Panc1 (cell line): ENCODE results near the gene GRM4. TPM values are rescaled to one million over a fixed set of nuclear protein-coding genes. Genes with fewer than 3 reads are reported as not detected.

Experiments
- ATAC-seq: fragments of 200-7000 bp; cut with Tn5 transposase; 2 replicates; pipeline ENCODE4 v1.9.1; 2020; ENCODE audit warnings: mild to moderate bottlenecking, moderate library complexity
- BruUV-seq: library from RNA; stranded (reverse); fragments of 400-500 nt; replicated peaks from 2 replicates; lab custom pipeline; 2021; lab: Mats Ljungman, UMichigan
- CTCF ChIA-PET: fragments of 300-600 bp; sonication (Branson Sonifier 250); formaldehyde crosslinking; loops from one replicate; lab custom pipeline; 2022; ENCODE audit warnings: antibody characterized with exemption; lab: Charles Lee
- POLR2A ChIA-PET: fragments of 300-600 bp; sonication (Branson Sonifier 250); formaldehyde crosslinking; loops from one replicate; lab custom pipeline; 2022; ENCODE audit warnings: antibody characterized with exemption; lab: Charles Lee
- DNase-seq: peaks from one replicate; pipeline ENCODE4 v3.0.0-alpha.2; 2010; ENCODE audit warnings: low read depth, low spot score
- H3K27ac ChIP-seq: 2 replicates; pipeline ENCODE4 v1.5.1; 2011; ENCODE audit warnings: mild to moderate bottlenecking, low read length, inconsistent platforms
- H3K27me3 ChIP-seq: fragments of 200-500 bp; sonication (Bioruptor generic); 2 replicates; pipeline ENCODE4 v1.6.0; 2014; ENCODE audit warnings: low read length, inconsistent platforms; ENCODE audit not compliant: control insufficient read depth, insufficient read depth
- H3K36me3 ChIP-seq: fragments of 200-500 bp; sonication (Bioruptor generic); 2 replicates; pipeline ENCODE4 v1.5.1; 2014; ENCODE audit warnings: inconsistent platforms, mild to moderate bottlenecking, low read length, moderate library complexity; ENCODE audit not compliant: control insufficient read depth, insufficient read depth
- H3K4me1 ChIP-seq: 2 replicates; pipeline ENCODE4 v1.5.1; 2011; ENCODE audit warnings: inconsistent platforms, mild to moderate bottlenecking, low read length, moderate library complexity; ENCODE audit not compliant: control insufficient read depth, insufficient read depth
- H3K4me3 ChIP-seq, 2 experiments: 2 replicates each; pipeline ENCODE4 v1.5.1; 2011 to 2012; ENCODE audit warnings: low read depth in 2 of 2, low read length in 2 of 2, mild to moderate bottlenecking in 2 of 2, inconsistent platforms in 1 of 2, moderate library complexity in 1 of 2
- H3K9me3 ChIP-seq: fragments of 200-500 bp; sonication (Bioruptor generic); 2 replicates; pipeline ENCODE4 v1.5.1; 2014; ENCODE audit warnings: low read depth, mild to moderate bottlenecking, inconsistent platforms, low read length, moderate library complexity; ENCODE audit not compliant: control insufficient read depth, insufficient read depth
- POLR2AphosphoS5 ChIP-seq: IDR thresholded peaks from 2 replicates; pipeline ENCODE4 v1.6.1; 2012; ENCODE audit warnings: mild to moderate bottlenecking, low read depth, low read length, moderate library complexity
- SIN3A ChIP-seq: IDR thresholded peaks from 2 replicates; pipeline ENCODE4 v1.6.1; 2012; ENCODE audit warnings: low read depth, mild to moderate bottlenecking, low read length, moderate library complexity, borderline replicate concordance; ENCODE audit not compliant: insufficient read depth
- TCF7L2 ChIP-seq: IDR thresholded peaks from 2 replicates; pipeline ENCODE4 v1.6.1; 2011; ENCODE audit warnings: mild to moderate bottlenecking, low read depth, low read length, inconsistent platforms
- in situ Hi-C: cut with HindIII; loops from 2 replicates; pipeline ENCODE4 v1.10.0; 2016; ENCODE audit warnings: low sequenced_read_pairs, low pct_unique_long_range_greater_than_20kb
- intact Hi-C: fragments of 100-400 bp; cut with micrococcal nuclease; formaldehyde crosslinking; loops from one replicate; pipeline ENCODE4 v1.10.0; 2022; ENCODE audit not compliant: unreplicated experiment
- total RNA-seq: library from RNA; stranded (reverse); gene quantifications from one replicate; pipeline ENCODE4 v1.2.1, GENCODE V29; 2021; ENCODE audit not compliant: unreplicated experiment
- TF ChIP-seq, protein P1 (sequence below): fragments of 450-650 bp; IDR thresholded peaks from 2 replicates; pipeline ENCODE4 v1.5.1; 2017; ENCODE audit warnings: mild to moderate bottlenecking
- TF ChIP-seq, protein P2 (sequence below), 2 experiments: IDR thresholded peaks; 2 replicates each; pipeline ENCODE4 v1.6.1; 2011 to 2012; ENCODE audit warnings: low read depth in 2 of 2, control low read depth in 1 of 2, low read length in 1 of 2, mild to moderate bottlenecking in 1 of 2, moderate library complexity in 1 of 2; ENCODE audit not compliant: insufficient read depth in 1 of 2

Gene GRM4
- total RNA-seq, 1 experiment from 2014 or later, result 1.3 TPM

DNA sequence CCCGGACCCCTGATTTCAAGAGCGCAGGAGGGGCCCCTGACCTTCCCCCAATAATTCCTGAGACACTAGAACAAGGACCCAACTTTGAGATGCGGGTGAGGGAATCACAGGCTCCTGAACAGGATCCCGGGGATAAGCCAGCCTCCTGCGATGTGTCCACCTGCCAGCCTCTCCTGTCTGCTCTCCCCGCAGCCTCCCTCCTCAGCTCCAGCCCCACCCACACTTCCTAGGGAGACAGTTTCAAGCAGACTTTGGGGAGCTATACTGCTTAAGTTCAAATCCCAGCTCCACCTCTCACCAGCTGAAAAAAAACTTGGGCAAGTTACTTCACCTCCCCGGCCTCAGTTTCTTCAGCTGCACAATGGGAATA lies 50.8 kb downstream of the GRM4 start:
- Histone ChIP-seq H3K27me3 (no peaks in the 10 kb centered on the region), H3K9me3 (no peaks in the 10 kb centered on the region), H3K36me3 (no peaks in the 10 kb centered on the region), H3K4me1 (no peaks in the 10 kb centered on the region), H3K27ac (no peak overlapping the region), H3K4me3 (no peak overlapping the region)
- POLR2A ChIA-PET, result no interaction called here
- in situ Hi-C loops (no loop called here), intact Hi-C loops (no loop called here)
- DNase-seq, result no peak
- ATAC-seq, result no peak
- BruUV-seq, result no TSS peak
- CTCF ChIA-PET, result no interaction called here
- TF ChIP-seq POLR2AphosphoS5 (no peak), TCF7L2 (no peak)
- TF ChIP-seq, protein P1, sequence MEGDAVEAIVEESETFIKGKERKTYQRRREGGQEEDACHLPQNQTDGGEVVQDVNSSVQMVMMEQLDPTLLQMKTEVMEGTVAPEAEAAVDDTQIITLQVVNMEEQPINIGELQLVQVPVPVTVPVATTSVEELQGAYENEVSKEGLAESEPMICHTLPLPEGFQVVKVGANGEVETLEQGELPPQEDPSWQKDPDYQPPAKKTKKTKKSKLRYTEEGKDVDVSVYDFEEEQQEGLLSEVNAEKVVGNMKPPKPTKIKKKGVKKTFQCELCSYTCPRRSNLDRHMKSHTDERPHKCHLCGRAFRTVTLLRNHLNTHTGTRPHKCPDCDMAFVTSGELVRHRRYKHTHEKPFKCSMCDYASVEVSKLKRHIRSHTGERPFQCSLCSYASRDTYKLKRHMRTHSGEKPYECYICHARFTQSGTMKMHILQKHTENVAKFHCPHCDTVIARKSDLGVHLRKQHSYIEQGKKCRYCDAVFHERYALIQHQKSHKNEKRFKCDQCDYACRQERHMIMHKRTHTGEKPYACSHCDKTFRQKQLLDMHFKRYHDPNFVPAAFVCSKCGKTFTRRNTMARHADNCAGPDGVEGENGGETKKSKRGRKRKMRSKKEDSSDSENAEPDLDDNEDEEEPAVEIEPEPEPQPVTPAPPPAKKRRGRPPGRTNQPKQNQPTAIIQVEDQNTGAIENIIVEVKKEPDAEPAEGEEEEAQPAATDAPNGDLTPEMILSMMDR, result no peak
- TF ChIP-seq, protein P2, sequence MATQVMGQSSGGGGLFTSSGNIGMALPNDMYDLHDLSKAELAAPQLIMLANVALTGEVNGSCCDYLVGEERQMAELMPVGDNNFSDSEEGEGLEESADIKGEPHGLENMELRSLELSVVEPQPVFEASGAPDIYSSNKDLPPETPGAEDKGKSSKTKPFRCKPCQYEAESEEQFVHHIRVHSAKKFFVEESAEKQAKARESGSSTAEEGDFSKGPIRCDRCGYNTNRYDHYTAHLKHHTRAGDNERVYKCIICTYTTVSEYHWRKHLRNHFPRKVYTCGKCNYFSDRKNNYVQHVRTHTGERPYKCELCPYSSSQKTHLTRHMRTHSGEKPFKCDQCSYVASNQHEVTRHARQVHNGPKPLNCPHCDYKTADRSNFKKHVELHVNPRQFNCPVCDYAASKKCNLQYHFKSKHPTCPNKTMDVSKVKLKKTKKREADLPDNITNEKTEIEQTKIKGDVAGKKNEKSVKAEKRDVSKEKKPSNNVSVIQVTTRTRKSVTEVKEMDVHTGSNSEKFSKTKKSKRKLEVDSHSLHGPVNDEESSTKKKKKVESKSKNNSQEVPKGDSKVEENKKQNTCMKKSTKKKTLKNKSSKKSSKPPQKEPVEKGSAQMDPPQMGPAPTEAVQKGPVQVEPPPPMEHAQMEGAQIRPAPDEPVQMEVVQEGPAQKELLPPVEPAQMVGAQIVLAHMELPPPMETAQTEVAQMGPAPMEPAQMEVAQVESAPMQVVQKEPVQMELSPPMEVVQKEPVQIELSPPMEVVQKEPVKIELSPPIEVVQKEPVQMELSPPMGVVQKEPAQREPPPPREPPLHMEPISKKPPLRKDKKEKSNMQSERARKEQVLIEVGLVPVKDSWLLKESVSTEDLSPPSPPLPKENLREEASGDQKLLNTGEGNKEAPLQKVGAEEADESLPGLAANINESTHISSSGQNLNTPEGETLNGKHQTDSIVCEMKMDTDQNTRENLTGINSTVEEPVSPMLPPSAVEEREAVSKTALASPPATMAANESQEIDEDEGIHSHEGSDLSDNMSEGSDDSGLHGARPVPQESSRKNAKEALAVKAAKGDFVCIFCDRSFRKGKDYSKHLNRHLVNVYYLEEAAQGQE (IDR thresholded peaks at IDR 0.05; ENCODE audit: insufficient read depth in 1 of 2, low read depth in 2 of 2, low read length in 1 of 2), result no peak

DNA sequence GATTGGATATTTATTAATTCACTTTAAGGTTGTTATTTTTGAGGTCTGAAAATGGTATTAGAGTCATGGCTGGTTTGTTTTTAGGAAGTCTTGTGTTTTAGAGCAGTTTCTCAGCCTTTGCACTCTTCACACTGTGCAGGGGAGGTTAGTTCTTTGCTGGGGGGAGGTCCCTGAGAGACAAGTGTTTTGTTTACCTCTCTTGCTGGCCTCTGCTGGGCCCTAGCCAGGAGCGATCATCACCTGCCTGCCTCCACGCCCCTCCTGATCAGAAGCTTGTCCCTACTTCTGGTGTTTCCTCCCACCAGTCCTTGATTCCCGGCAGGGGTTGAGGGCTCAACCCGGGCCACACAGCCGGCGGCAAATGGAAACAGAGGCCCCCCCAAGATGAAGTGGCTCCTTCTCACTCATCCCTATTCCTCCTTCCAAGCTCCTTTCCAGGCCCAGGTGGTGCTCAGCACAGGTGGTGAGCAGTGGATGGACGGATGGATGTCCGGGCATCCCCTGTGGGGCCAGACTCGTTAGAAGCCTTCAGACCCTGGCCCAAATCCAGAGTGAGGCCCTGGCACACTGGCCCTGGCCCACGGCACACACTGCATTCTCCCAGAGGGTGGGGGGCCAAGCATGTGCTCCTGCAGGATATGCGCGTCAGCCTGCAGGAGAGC lies 51.3 kb downstream of the GRM4 start:
- TF ChIP-seq SIN3A (no peak), POLR2AphosphoS5 (no peak), TCF7L2 (no peak)
- TF ChIP-seq, protein P1, result no peak
- TF ChIP-seq, protein P2 (IDR thresholded peaks at IDR 0.05; ENCODE audit: insufficient read depth in 1 of 2, low read depth in 2 of 2, low read length in 1 of 2), result no peak
- BruUV-seq, result no TSS peak
- in situ Hi-C loops, result no loop called here
- DNase-seq, result no peak
- ATAC-seq, result no peak
- Histone ChIP-seq H3K4me1 (no peaks in the 10 kb centered on the region), H3K9me3 (no peaks in the 10 kb centered on the region), H3K27me3 (no peaks in the 10 kb centered on the region), H3K4me3 (no peak overlapping the region), H3K36me3 (no peaks in the 10 kb centered on the region), H3K27ac (no peak overlapping the region)
- intact Hi-C loops, result no loop called here
- ChIA-PET CTCF (no interaction called here), POLR2A (interaction anchor here (0.8 kb wide), 1 partner anchor 143 kb away, joined by 3 read pairs; no protein-coding TSS in a partner anchor)
